ENCODE data around the gene MED27. TPM values are rescaled to one million over a fixed set of nuclear protein-coding genes. Genes with fewer than 3 reads are reported as not detected.

The MED27 gene
- total and polyA plus RNA-seq, 10 of the 15 experiments (the other 5 are each of a cell fraction or from before 2014, with no cell fraction given): 20.3 to 50.3 (median 35.5) TPM

DNA sequence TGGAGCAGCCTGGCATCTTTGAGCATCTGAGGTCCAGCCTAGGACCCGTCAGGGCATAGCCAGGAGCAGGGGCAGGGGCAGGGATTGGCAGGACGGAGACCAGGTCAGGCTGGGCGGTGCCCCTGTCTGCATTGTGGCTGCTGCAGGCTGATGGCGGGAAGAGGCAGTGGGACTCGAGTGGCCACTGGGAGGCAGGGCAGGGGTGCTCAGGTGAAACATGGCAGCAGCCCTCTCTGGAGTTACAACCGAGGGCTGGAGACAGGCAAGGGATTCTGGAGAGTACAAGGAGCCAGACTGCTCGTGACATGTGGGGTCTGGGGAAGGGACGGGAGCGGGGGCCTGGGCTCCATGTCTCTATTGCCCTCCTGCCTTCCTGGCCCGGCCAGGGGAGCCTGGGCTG lies 242.4 kb downstream of the MED27 start:
- intact Hi-C loops (cut with micrococcal nuclease; ENCODE audit: unreplicated experiment): no loop called here
- no peak for FAIRE-seq
- no TSS peak for BruUV-seq (replicated peaks)

More for the DNA sequence above, 242.4 kb downstream of the MED27 start:
- no peak overlapping the region for H2AFZ ChIP-seq (ENCODE audit: control insufficient read depth, low read depth, low read length)
- RAD21 ChIA-PET (ENCODE audit: unreplicated experiment): no interaction called here
- H3K9me3 ChIP-seq (replicated peaks; ENCODE audit: control insufficient read depth, insufficient read depth, low read length): no peaks in the 10 kb centered on the region; the same call in 2 of the 3 replicates
- no peak overlapping the region for H3K4me3 ChIP-seq
- H3K36me3 ChIP-seq (ENCODE audit: control insufficient read depth in 2 of 2, insufficient read depth in 2 of 2, low read length in 1 of 2): no peaks in the 10 kb centered on the region
- H3K4me1 ChIP-seq (ENCODE audit: control insufficient read depth, insufficient read depth, low read length): no peaks in the 10 kb centered on the region
- in situ Hi-C loops (cut with MboI): no loop called here
- TF ChIP-seq NR2C2 (IDR thresholded peaks at IDR 0.05; ENCODE audit: borderline replicate concordance, control insufficient read depth, insufficient read length, low read depth): no peak
- TF ChIP-seq KDM1A (IDR thresholded peaks at IDR 0.05; ENCODE audit: borderline replicate concordance): no peak
- peak in 2 of 3 experiments; percentile 11 to 15; a peak in 1 of 6 replicates for TF ChIP-seq CTCF (IDR thresholded peaks at IDR 0.05 in 2 of 3, conservative IDR thresholded peaks at IDR 0.05 in 1 of 3; ENCODE audit: control insufficient read depth in 2 of 3, extremely low read depth in 1 of 3, insufficient read depth in 1 of 3, low read depth in 3 of 3, low read length in 3 of 3)
- SMC1A ChIA-PET (ENCODE audit: uncharacterized antibody, unreplicated experiment): no interaction called here
- no peaks in the 10 kb centered on the region for H4K20me1 ChIP-seq (ENCODE audit: control insufficient read depth, insufficient read depth)
- CTCF ChIA-PET: no interaction called here
- no peak overlapping the region for H3K4me2 ChIP-seq (ENCODE audit: control insufficient read depth, insufficient read depth)
- DNase-seq (ENCODE audit: low read depth, low spot score): no peak
- no peak overlapping the region for H3K9ac ChIP-seq (ENCODE audit: control insufficient read depth, insufficient read depth, low read length)
- no peak overlapping the region for H3K27ac ChIP-seq (ENCODE audit: control insufficient read depth, insufficient read depth)
- POLR2A ChIA-PET: no interaction called here
- WGBS (ENCODE audit: insufficient coverage, insufficient replicate concordance, low lambda C conversion rate, missing lambda C conversion rate): 24% methylated on average over 10 of the region's 10 CpGs
- H3K27me3 ChIP-seq (replicated peaks in 1 of 2; ENCODE audit: control insufficient read depth in 2 of 2, insufficient read depth in 2 of 2, low read length in 1 of 2): peaks cover 0 to 1% of the 10 kb centered on the region in 2 experiments; a peak in 1 of 4 replicates
- H3K79me2 ChIP-seq (ENCODE audit: control insufficient read depth, insufficient read depth, low read length): no peaks in the 10 kb centered on the region
- ATAC-seq: peak; percentile 36; the same call in 2 of the 3 replicates
